Measurements from ENCODE around the gene NHS. TPM values are rescaled to one million over a fixed set of nuclear protein-coding genes. Genes with fewer than 3 reads are reported as not detected.

NHS gene
- total RNA-seq, 1 donor from 2014 or later: 12.1 TPM

- Histone ChIP-seq H3K79me2 (ENCODE audit: low read depth) (no peaks in the 10 kb centered on the region), H3K4me2 (no peak overlapping the region), H3K4me3 (no peak overlapping the region), H3K9ac (no peak overlapping the region), H3K9me3 (ENCODE audit: low read depth) (no peaks in the 10 kb centered on the region), H3K27ac (no peak overlapping the region), H3K27me3 (peaks cover 21% of the 10 kb centered on the region), H3K4me1 (peaks cover 6% of the 10 kb centered on the region), H3K36me3 (no peaks in the 10 kb centered on the region), H3F3A (ENCODE audit: low read depth) (no peaks in the 10 kb centered on the region), H4K20me1 (ENCODE audit: low read depth) (peaks cover 10% of the 10 kb centered on the region), H2AFZ (replicated peaks) (no peak overlapping the region)
- no peaks in the 10 kb centered on the region for H3K9me3 Mint-ChIP-seq
- no peak for DNase-seq (ENCODE audit: low spot score)
- TF ChIP-seq EZH2 (IDR thresholded peaks at IDR 0.05) (no peak), EZH2phosphoT487 (IDR thresholded peaks at IDR 0.05) (no peak)
- TF ChIP-seq, protein P1, sequence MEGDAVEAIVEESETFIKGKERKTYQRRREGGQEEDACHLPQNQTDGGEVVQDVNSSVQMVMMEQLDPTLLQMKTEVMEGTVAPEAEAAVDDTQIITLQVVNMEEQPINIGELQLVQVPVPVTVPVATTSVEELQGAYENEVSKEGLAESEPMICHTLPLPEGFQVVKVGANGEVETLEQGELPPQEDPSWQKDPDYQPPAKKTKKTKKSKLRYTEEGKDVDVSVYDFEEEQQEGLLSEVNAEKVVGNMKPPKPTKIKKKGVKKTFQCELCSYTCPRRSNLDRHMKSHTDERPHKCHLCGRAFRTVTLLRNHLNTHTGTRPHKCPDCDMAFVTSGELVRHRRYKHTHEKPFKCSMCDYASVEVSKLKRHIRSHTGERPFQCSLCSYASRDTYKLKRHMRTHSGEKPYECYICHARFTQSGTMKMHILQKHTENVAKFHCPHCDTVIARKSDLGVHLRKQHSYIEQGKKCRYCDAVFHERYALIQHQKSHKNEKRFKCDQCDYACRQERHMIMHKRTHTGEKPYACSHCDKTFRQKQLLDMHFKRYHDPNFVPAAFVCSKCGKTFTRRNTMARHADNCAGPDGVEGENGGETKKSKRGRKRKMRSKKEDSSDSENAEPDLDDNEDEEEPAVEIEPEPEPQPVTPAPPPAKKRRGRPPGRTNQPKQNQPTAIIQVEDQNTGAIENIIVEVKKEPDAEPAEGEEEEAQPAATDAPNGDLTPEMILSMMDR (IDR thresholded peaks at IDR 0.05): no peak
- no peaks in the 10 kb centered on the region for H3K36me3 Mint-ChIP-seq
- H3K27me3 Mint-ChIP-seq (ENCODE audit: insufficient read depth, low read depth): peaks cover 5% of the 10 kb centered on the region
- no peak overlapping the region for H3K27ac Mint-ChIP-seq
- no peak overlapping the region for H3K4me3 Mint-ChIP-seq
- peaks cover 38% of the 10 kb centered on the region for H3K4me1 Mint-ChIP-seq
Measured at GRCh38 chrX:17542123-17542522, 167.1 kb downstream of the NHS start.

GRCh38 chrX:17544821-17545220 is 169.8 kb downstream of the NHS start:
- DNase-seq (ENCODE audit: low spot score): no peak
- no peaks in the 10 kb centered on the region for H3K9me3 Mint-ChIP-seq
- H3K27ac ChIP-seq: no peak overlapping the region
- TF ChIP-seq, protein P1 (IDR thresholded peaks at IDR 0.05): no peak
- TF ChIP-seq EZH2phosphoT487 (IDR thresholded peaks at IDR 0.05): no peak
- no peak for TF ChIP-seq EZH2 (IDR thresholded peaks at IDR 0.05)
- H3K27ac Mint-ChIP-seq: no peak overlapping the region
- peaks cover 43% of the 10 kb centered on the region for H3K4me1 Mint-ChIP-seq
- no peaks in the 10 kb centered on the region for H3K4me1 ChIP-seq
- H4K20me1 ChIP-seq (ENCODE audit: low read depth): peaks cover 6% of the 10 kb centered on the region
- no peaks in the 10 kb centered on the region for H3K36me3 ChIP-seq
- peaks cover 3% of the 10 kb centered on the region for H3K27me3 ChIP-seq
- H3K9ac ChIP-seq: no peak overlapping the region
- peaks cover 5% of the 10 kb centered on the region for H3K27me3 Mint-ChIP-seq (ENCODE audit: insufficient read depth, low read depth)
- H3K4me2 ChIP-seq: no peak overlapping the region
- H3K9me3 ChIP-seq (ENCODE audit: low read depth): no peaks in the 10 kb centered on the region
- H3K4me3 Mint-ChIP-seq: no peak overlapping the region
- no peaks in the 10 kb centered on the region for H3K36me3 Mint-ChIP-seq
- H2AFZ ChIP-seq (replicated peaks): no peak overlapping the region
- no peaks in the 10 kb centered on the region for H3K79me2 ChIP-seq (ENCODE audit: low read depth)
- H3F3A ChIP-seq (ENCODE audit: low read depth): peaks cover 7% of the 10 kb centered on the region
- H3K4me3 ChIP-seq: no peak overlapping the region

DNA sequence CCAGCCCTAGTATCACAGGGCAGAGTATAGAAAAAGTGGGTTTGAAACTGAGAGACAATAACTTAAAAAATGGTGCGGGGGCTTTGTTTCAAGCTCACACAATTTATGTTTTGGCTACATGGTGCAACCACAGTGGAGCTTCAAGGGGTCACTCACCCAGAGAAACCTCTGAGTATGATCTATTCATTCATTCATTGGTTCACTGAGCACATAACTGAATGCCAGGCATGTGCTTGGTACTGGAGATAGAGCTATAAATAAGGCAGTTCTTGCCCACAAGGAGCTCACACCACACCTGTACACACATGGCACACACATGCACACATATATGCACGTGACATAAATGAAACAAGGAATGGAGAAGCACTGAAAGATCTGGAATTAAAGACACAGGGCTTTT is 171.4 kb downstream of the NHS start:
- no peak for DNase-seq (ENCODE audit: low spot score)
- no peak for TF ChIP-seq EZH2phosphoT487 (IDR thresholded peaks at IDR 0.05)
- no peak for TF ChIP-seq EZH2 (IDR thresholded peaks at IDR 0.05)
- TF ChIP-seq, protein P1 (IDR thresholded peaks at IDR 0.05): no peak
- Histone ChIP-seq H3K9me3 (ENCODE audit: low read depth) (no peaks in the 10 kb centered on the region), H3K4me3 (no peak overlapping the region), H4K20me1 (ENCODE audit: low read depth) (peaks cover 6% of the 10 kb centered on the region), H3K4me2 (no peak overlapping the region), H3K9ac (no peak overlapping the region), H3F3A (ENCODE audit: low read depth) (peaks cover 7% of the 10 kb centered on the region), H3K27ac (no peak overlapping the region), H3K79me2 (ENCODE audit: low read depth) (no peaks in the 10 kb centered on the region), H3K4me1 (no peaks in the 10 kb centered on the region), H2AFZ (replicated peaks) (no peak overlapping the region), H3K36me3 (no peaks in the 10 kb centered on the region), H3K27me3 (no peaks in the 10 kb centered on the region)
- peaks cover 55% of the 10 kb centered on the region for H3K4me1 Mint-ChIP-seq
- H3K4me3 Mint-ChIP-seq: no peak overlapping the region
- peaks cover 5% of the 10 kb centered on the region for H3K27me3 Mint-ChIP-seq (ENCODE audit: insufficient read depth, low read depth)
- H3K36me3 Mint-ChIP-seq: no peaks in the 10 kb centered on the region
- H3K9me3 Mint-ChIP-seq: no peaks in the 10 kb centered on the region
- no peak overlapping the region for H3K27ac Mint-ChIP-seq

Measured in neural progenitor cell (in vitro differentiated cells).